RWPE2 (cell line): ENCODE measurements around the gene IRF9.

Source experiments
- ATAC-seq: fragments of 200-7000 bp; cut with Tn5 transposase; 3 replicates; pipeline ENCODE4 v1.9.1; 2021; ENCODE audit warnings: low read depth
- DNase-seq: peaks from one replicate; pipeline ENCODE4 v3.0.0-alpha.2; 2020; ENCODE audit warnings: low spot score
- H3K27ac ChIP-seq: fragments of 450-650 bp; 2 replicates; pipeline ENCODE4 v1.5.1; 2017; ENCODE audit warnings: mild to moderate bottlenecking; ENCODE audit not compliant: poor library complexity, severe bottlenecking
- H3K27me3 ChIP-seq: fragments of 250-450 bp; sonication (Bioruptor Pico); 2 replicates; pipeline ENCODE4 v1.5.1; 2021; ENCODE audit warnings: mild to moderate bottlenecking, moderate library complexity; ENCODE audit not compliant: insufficient read depth, poor library complexity, severe bottlenecking
- H3K36me3 ChIP-seq: fragments of 250-450 bp; sonication (Bioruptor Pico); 2 replicates; pipeline ENCODE4 v1.5.1; 2020; ENCODE audit warnings: low read depth, mild to moderate bottlenecking, moderate library complexity
- H3K4me1 ChIP-seq: fragments of 250-450 bp; sonication (Bioruptor Pico); 2 replicates; pipeline ENCODE4 v1.5.1; 2021; ENCODE audit warnings: mild to moderate bottlenecking, moderate library complexity; ENCODE audit not compliant: insufficient read depth, poor library complexity, severe bottlenecking
- H3K4me3 ChIP-seq: fragments of 250-450 bp; sonication (Bioruptor Pico); 2 replicates; pipeline ENCODE4 v1.5.1; 2021; ENCODE audit warnings: mild to moderate bottlenecking, moderate library complexity; ENCODE audit not compliant: severe bottlenecking
- H3K9me3 ChIP-seq: fragments of 250-450 bp; sonication (Bioruptor Pico); 2 replicates; pipeline ENCODE4 v1.5.1; 2021; ENCODE audit warnings: mild to moderate bottlenecking, moderate library complexity; ENCODE audit not compliant: severe bottlenecking
- CTCF ChIP-seq: fragments of 450-650 bp; IDR thresholded peaks from one replicate; pipeline ENCODE4 v1.5.1; 2017; ENCODE audit warnings: mild to moderate bottlenecking, moderate library complexity; ENCODE audit not compliant: poor library complexity, severe bottlenecking

The IRF9 gene

GRCh38 chr14:24160850-24161804 is at the start of gene IRF9:
TSS of gene IRF9 (plus strand) at chr14:24161265. CDS start at chr14:24162145, 880 bp downstream.
- Histone ChIP-seq H3K4me1 (peaks cover 3% of the 10 kb centered on the region), H3K4me3 (peak within 1 kb of the TSS; percentile 51), H3K36me3 (peaks cover 74% of the 10 kb centered on the region), H3K27ac (peak within 1 kb of the TSS; percentile 71), H3K27me3 (no peaks in the 10 kb centered on the region), H3K9me3 (no peaks in the 10 kb centered on the region)
- DNase-seq (no peak), ATAC-seq (peak; percentile 85)
- TF ChIP-seq CTCF: peak; percentile 99

- Histone ChIP-seq H3K4me3 (peak overlapping the region; percentile 57), H3K9me3 (no peaks in the 10 kb centered on the region), H3K27me3 (no peaks in the 10 kb centered on the region), H3K36me3 (peaks cover 20% of the 10 kb centered on the region), H3K27ac (peak overlapping the region; percentile 92), H3K4me1 (peaks cover 20% of the 10 kb centered on the region)
- ATAC-seq (peak; percentile 0; the same call in 2 of the 3 replicates), DNase-seq (no peak)
- TF ChIP-seq CTCF: no peak
Measured at GRCh38 chr14:24113379-24113800, 47.7 kb upstream of the IRF9 start.

DNA sequence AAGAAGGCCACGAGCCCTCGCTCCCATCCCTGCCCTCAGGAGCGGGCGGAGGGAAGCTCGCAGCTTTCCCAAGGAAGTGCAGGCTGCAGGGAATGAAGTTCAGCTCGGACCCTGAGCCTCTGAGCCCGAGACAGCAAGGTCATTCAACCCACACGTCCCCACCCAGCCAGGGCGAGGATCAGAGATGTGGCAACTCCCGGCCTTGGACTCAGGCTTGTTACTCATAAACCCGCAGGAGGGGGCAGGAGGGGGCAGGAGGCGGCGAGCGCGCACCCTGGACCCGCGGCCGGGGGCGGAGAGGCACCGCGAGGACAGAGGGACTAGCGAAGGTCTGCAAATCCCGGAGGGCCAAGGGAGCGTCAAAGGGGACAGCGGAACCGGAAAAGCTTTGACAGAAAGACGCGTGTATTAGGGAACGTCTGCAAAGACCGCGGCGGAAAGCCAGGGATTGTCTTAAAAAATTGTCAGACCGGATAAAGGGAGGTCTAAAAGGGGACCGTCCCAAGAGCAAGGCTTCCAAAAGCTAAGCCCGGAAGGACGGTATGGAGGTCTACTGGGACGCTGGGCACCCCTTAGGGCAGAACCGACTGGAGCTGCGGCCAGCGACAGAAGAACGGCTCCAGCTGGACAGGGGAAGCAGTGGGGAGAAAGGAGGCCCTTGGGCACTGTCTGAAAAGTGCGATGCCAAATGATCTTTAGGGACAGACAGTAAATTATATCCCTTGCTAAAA is 47.1 kb upstream of the IRF9 start:
- DNase-seq (peak; percentile 95), ATAC-seq (peak; percentile 50)
- peak; percentile 8 for TF ChIP-seq CTCF
- Histone ChIP-seq H3K27me3 (no peaks in the 10 kb centered on the region), H3K9me3 (no peaks in the 10 kb centered on the region), H3K36me3 (peaks cover 26% of the 10 kb centered on the region), H3K4me3 (peak overlapping the region; percentile 57), H3K4me1 (peaks cover 16% of the 10 kb centered on the region), H3K27ac (peak overlapping the region; percentile 92)

DNA sequence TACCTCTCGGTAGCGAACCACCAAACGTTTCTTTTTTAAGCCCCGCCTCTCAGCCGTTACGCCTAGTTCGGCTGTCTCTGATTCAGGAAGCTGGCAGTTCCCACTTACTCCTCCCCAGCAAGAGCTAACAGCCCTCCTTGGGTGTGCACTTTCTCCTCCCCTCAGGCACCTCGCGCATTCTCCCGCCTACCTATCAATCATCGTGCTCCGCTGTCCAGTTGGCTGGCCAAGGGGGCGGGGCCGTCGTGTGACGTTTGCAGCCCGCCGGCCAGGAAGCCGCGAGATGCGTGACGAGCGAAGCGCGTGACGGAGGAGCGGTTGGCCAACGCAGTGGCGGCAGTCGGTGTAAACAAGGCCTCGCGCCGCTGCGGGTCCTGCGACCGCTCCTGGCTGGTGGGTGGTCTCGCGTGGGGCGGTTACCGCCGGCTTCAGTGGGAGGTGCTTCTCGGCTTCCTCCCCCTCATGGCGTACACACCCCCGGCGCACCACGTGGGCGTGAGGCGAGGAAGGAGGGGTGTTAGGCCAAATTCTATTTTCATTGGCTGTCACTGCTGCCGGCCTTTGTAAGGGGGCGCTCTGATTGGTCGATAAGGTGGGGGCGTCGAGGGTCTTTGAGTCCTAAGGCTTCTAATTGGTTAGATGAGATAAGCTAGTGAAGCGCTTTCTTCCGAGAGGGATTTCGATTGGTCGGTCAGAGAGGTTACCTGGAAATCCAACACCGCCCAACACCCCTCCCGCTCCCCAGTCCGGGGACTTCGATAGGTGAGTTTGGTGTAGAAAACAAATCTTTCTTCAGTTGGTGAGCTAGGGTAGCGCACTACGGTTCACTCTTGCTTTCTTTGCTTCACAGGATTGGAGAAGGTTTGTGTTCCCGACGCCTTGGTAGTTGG is 46.3 kb upstream of the IRF9 start, which contains the start of the genes DCAF11 and NRL:
Gene DCAF11, plus strand, starts transcription at position 246 of the 890 bp plus-strand sequence. CDS start 818 bp downstream, outside the sequence.
Gene NRL, minus strand, starts transcription at position 418 of the 890 bp plus-strand sequence. CDS start 32,101 bp downstream, outside the sequence.
- Histone ChIP-seq H3K27ac (peak within 1 kb of the TSS; percentile 92), H3K36me3 (peaks cover 34% of the 10 kb centered on the region), H3K27me3 (no peaks in the 10 kb centered on the region), H3K4me1 (peaks cover 11% of the 10 kb centered on the region), H3K9me3 (no peaks in the 10 kb centered on the region), H3K4me3 (peak within 1 kb of the TSS; percentile 57)
- DNase-seq (peak; percentile 100), ATAC-seq (peak; percentile 78)
- no peak for TF ChIP-seq CTCF
